Umbilical cord (tissue), 2 donors: Measurements from ENCODE around the gene CYP4B1. TPM values are rescaled to one million over a fixed set of nuclear protein-coding genes. Genes with fewer than 3 reads are reported as not detected.
"Not testable (repeated sequence)": the region's sequence is repeated elsewhere in the genome, so short reads cannot be mapped to it uniquely, and the experiment has no call there.

ENCODE experiments used
- DNase-seq: peaks from one replicate; pipeline ENCODE4 v3.0.0-alpha.2; 2015; ENCODE audit warnings: low spot score
- total RNA-seq: library from RNA; depleted of rRNA; stranded (reverse); fragments of >200 nt; gene quantifications from one replicate; pipeline ENCODE4 v1.2.3, GENCODE V29; 2014; ENCODE audit warnings: low replicate concordance; ENCODE audit not compliant: insufficient read depth

CYP4B1 gene
- total RNA-seq, 1 donor from 2014 or later, result 2.9 TPM

DNA sequence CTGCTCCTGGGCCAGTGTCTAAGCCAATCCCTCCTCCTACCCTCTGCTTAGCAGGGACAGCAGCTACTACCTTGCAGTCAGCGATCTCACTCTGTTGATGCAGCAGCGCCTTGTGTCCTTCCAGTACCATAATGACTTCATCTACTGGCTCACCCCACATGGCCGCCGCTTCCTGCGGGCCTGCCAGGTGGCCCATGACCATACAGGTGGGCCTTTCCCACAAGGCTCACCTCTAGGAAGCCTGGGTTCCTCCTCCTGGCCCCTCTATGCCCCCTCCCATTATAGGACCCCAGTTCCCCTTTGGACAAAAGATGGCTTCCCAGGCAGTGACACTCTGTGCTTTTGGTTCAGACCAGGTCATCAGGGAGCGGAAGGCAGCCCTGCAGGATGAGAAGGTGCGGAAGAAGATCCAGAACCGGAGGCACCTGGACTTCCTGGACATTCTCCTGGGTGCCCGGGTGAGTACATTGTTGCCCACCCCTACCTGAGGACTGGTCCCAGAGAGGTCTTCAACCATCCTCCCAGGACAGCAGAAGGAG is 15.1 kb downstream of the CYP4B1 start:
- no peak for DNase-seq

DNA sequence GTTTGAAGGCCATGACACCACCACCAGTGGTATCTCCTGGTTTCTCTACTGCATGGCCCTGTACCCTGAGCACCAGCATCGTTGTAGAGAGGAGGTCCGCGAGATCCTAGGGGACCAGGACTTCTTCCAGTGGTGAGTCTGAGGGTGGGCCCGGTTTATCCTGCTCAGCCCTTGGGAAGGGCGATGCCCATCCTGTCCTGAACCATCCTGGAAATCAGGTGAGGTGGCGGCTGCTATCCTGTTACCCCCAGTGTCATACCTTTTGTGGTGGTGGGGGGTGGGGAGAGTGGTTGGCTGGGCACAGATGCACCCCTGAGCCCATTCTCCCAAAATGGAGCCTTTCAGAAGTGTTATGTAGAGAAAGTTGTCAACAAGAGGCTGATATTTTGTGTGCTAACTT is 16.3 kb downstream of the CYP4B1 start:
- DNase-seq, result no peak

DNA sequence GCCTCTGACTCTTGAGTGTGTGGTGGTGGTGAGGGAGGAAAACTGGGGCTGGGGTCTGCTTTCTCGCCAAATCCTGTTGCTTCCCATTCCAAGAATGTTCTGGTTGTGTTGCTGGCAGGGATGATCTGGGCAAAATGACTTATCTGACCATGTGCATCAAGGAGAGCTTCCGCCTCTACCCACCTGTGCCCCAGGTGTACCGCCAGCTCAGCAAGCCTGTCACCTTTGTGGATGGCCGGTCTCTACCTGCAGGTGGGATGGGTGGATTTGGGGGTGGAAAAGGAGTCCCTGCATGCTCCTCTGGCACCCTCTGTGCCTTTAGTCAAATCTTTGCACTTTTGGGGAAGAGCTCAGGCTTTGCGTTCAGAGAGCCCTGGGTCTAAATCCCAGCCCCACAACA is 18.1 kb downstream of the CYP4B1 start:
- DNase-seq, result no peak

DNA sequence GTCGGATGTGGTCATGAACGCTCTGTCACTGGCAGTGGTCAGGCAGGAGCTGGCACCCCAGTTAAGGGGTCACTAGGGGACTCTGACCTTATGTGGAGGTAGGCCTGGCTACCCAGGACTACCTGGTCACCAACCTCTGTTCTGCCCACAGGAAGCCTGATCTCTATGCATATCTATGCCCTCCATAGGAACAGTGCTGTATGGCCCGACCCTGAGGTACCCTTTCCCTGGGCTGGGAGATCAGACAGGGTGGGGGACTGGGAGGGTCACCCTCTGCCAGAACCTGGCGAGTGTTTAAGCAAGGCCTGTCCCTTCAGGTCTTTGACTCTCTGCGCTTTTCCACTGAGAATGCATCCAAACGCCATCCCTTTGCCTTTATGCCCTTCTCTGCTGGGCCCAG is 19.0 kb downstream of the CYP4B1 start:
- DNase-seq, result no peak

DNA sequence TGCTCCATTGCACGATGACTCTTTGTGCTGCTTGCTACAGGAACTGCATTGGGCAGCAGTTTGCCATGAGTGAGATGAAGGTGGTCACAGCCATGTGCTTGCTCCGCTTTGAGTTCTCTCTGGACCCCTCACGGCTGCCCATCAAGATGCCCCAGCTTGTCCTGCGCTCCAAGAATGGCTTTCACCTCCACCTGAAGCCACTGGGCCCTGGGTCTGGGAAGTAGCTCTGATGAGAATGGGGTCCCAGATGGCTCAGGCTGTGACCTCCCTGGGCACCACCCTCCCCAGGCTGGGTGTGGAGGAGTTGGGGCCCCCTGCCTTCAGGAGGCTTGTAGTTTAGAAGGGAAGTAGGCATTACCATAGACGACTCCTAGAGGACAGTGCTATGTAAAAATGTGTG is 19.7 kb downstream of the CYP4B1 start:
- DNase-seq, result no peak

DNA sequence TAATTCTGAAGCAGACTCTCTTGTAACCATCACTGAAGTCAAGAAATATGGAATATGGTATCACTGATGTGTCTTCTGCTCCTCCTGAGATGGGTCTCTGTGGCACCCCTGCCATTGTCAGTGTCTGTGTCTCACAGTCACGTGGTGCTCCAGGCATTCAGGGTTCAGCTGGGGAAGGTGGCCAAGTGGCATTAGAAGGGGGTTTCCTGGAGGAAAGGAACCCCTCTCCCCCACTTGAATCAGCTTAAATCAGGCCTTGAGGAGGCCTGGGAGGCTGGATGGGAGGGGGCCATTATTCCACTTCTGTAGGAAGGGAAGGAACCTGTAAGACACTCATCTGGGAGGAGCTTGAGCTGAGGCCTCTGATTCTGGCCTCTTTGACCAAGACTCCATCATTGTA is 20.5 kb downstream of the CYP4B1 start:
- no peak for DNase-seq

DNA sequence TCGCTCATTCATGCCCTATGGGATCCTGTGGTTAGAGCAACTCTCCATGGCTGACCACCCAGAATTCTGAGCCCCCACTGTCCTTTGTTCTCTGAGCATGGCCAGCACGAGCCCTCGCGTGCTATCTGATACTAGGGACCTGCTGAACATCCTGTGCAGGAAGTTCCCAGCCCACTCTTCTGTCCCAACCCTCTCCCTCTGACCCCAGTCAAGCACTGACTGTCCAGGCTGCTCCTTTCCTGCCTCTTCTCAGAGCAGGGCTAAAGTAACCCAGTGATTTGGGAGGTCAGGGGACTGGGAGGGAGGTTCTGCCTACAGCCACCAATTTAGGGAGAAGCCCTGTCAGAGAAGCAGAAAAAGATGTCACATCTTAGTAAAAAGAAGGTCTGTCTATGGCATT is 21.2 kb downstream of the CYP4B1 start:
- no peak for DNase-seq

DNA sequence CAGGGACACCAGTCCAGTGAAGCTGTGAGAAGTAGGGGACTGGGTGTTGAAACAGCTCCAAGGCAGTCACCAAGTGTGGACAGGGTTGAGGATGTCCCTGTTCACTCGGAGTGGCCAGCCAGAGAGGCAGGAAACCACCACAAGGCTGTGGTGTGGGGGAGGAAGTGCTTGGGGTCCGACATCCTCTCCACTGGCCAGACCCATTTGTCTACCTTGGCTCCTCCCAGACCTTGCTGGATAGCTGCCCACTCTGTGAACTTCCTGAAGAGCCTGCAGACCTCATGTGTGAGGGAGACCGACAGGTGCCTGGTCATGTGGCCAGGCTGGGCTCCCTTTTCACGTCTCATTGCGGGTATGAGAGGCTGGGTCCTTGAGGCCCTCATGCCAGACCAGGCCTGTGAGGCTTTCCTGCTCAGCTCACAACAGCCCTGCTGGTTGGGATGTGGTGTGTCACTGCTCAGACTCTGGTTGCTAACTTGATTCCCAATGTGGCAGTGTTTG is 21.8 kb downstream of the CYP4B1 start:
- no peak for DNase-seq

DNA sequence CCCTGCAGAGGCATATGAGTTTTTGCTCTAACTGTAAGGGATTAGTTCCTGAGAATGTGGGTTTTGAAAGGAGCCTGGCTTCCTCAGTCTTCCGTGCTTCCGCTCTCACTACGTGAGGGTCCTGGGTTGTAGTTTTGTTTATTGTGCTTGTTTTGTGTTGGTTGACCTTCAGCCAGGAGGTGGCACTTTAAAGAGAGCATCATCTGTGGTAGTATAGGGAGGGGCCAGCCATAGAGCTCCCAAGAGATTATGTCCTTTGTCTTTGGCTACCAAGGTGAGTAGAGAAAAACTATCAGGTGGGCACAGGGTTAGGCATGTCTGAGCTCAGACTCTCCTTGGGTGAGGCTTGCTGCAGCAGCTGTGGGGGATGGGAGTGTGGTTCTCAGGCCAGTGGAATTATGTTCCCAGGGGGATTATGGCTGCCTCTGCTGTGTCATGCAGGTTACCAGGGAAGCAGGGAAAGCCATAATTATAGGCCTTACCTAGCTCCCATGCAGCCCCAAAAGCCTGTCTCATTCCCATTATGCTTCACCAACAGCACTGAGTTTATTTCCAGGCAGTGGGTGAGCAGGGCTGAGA is 23.5 kb downstream of the CYP4B1 start:
- DNase-seq, result no peak

DNA sequence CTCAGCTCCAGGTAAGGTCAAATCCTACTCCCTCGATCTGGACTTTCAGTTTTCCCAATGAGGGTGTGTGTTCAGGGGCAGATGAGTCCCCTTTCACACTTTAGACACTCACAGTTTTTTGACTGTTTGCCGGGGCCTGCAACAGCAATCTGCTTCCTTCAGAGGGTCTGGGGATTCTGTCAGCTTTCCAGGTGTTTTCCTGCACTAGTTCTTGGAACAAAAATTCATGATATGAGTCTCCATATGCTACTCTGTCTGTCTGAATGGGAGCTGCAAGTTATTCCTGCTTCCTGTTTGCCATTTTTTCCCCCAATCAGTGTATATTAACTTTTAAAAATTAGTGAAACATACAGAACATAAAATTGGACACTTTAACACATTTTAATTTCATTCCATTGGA is 24.3 kb downstream of the CYP4B1 start:
- DNase-seq, result no peak

DNA sequence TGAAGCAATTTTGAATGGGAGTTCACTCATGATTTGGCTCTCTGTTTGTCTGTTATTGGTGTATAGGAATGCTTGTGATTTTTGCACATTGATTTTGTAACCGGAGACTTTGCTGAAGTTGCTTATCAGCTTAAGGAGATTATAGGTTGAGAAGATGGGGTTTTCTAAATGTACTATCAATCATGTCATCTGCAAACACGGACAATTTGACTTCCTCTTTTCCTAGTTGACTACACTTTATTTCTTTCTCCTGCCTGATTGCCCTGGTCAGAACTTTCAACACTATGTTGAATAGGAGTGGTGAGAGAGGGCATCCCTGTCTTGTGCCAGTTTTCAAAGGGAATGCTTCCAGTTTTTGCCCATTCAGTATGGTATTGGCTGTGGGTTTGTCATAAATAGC is 28.0 kb downstream of the CYP4B1 start:
- DNase-seq, result not testable (repeated sequence)

DNA sequence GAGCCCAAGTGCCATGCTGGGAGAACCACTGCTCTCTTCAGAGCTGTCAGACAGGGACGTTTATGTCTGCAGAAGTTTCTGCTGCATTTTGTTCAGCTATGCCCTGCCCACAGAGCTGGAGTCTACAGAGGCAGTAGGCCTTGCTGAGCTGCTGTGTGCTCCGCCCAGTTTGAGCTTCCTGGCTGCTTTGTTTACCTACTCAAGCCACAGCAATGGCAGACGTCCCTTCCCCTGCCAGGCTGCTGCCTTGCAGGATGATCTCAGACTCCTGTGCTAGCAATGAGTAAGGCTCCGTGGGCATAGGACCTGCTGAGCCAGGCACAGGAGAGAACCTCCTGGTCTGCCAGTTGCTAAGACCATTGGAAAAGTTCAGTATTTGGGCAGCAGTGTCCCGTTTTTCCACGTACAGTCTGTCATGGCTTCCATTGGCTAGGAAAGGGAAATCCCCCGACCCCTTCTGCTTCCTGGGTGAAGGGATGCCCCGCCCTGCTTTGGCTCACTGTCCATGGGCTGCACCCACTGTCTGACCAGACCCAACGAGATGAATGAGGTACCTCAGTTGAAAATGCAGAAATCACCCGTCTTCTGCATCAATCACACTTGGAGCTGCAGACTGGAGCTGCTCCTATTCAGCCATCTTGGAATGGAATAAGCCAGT is 31.9 kb downstream of the CYP4B1 start:
- no peak for DNase-seq

DNA sequence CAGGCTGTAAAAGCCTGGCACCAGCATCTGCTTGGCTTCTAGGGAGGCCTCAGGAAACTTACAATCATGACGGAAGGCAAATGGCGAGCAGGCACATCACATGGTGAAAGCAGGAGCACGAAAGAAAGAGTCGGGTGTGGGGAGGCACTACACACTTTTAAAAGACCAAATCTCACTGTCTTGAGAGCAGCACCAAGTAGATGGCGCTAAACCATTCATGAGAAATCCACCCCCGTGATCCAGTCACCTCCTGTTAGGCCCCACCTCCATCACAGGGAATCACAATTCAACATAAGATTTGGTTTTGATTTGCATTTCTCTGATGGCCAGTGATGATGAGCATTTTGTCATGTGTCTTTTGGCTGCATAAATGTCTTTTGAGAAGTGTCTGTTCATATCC is 36.6 kb downstream of the CYP4B1 start:
- not testable (repeated sequence) for DNase-seq

DNA sequence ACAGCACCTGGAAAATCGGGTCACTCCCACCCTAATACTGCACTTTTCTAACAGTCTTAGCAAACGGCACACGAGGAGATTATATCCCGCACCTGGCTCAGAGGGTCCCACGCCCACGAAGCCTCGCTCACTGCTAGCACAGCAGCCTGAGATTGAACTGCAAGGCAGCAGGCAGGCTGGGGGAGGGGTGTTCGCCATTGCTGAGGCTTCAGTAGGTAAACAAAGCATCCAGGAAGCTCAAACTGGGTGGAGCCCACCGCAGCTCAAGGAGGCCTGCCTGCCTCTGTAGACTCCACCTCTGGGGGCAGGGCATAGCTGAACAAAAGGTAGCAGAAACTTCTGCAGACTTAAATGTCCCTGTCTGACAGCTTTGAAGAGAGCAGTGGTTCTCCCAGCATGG is 47.5 kb downstream of the CYP4B1 start:
- not testable (repeated sequence) for DNase-seq

DNA sequence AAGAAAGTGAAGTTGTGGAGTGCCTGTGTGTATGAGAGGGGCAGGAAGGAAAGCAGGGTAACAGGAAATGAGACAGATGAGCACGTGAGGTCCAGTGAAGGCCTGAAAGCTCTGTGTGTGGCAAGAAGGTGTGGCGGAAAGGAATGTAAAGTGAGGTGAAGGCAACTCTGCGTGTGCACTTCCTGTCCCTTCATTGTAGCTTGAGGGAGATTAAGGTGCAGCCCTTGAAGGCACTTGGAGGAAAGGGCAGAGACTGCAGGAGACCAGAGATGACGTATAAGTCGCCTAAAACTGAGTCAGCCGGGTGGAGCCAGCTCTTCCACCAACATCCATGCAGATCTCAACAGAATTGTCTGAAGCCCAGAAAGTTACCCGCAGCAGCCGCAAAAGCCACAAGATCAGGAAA is 58.8 kb downstream of the CYP4B1 start:
- not testable (repeated sequence) for DNase-seq

DNA sequence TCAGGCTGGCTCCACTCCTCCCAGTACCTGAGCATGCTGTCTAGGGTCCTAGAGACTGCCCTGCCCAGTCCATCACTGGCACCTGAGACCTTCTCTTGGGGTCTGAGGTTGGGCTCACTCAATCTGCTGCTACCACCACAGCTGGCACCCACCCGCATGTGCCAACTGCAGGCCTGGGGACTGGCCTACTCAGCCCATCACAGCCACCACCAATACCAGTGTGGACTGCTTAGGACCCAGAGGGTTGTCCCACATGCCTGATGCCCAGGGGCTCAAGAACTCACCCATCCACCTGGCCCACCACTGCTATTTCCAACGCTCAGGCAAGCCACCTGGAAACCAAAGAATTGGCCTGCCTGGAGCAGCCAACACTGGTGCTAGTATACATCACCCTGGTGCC is 63.5 kb downstream of the CYP4B1 start:
- no peak for DNase-seq

Other genes starting within 250 kb of the CYP4B1 start
- gene KNCN, start 247.4 kb upstream of the CYP4B1 start, total RNA-seq, result not detected
- 23.4 TPM for gene MKNK1, start 194.8 kb upstream of the CYP4B1 start, total RNA-seq
- gene MOB3C, start 182.2 kb upstream of the CYP4B1 start, total RNA-seq, result 21.9 TPM
- gene ATPAF1, start 130.7 kb upstream of the CYP4B1 start, total RNA-seq, result 28.4 TPM
- 4.3 TPM for gene TEX38, start 127.2 kb upstream of the CYP4B1 start, total RNA-seq
- gene EFCAB14, start 79.9 kb upstream of the CYP4B1 start, total RNA-seq, result 59.5 TPM
- 2.2 TPM for gene CYP4A11, start 142.4 kb downstream of the CYP4B1 start, total RNA-seq
- gene CYP4X1, start 224.6 kb downstream of the CYP4B1 start, total RNA-seq, result not detected